Measurements from ENCODE around the gene SORCS2.

Gene SORCS2

GRCh38 chr4:7279902-7280301 lies 87.6 kb downstream of the SORCS2 start:
- DNase-seq (ENCODE audit: low spot score): no peak
- TF ChIP-seq CTCF (IDR thresholded peaks at IDR 0.05; ENCODE audit: extremely low read depth, missing control alignments): no peak

- no peak for DNase-seq (ENCODE audit: low spot score)
- TF ChIP-seq CTCF (IDR thresholded peaks at IDR 0.05; ENCODE audit: extremely low read depth, missing control alignments): no peak
These were observed 88.8 kb downstream of the SORCS2 start for GRCh38 chr4:7280926-7281690.

- no peak for DNase-seq (ENCODE audit: low spot score)
These were observed 89.6 kb downstream of the SORCS2 start for GRCh38 chr4:7281691-7282665.

DNA sequence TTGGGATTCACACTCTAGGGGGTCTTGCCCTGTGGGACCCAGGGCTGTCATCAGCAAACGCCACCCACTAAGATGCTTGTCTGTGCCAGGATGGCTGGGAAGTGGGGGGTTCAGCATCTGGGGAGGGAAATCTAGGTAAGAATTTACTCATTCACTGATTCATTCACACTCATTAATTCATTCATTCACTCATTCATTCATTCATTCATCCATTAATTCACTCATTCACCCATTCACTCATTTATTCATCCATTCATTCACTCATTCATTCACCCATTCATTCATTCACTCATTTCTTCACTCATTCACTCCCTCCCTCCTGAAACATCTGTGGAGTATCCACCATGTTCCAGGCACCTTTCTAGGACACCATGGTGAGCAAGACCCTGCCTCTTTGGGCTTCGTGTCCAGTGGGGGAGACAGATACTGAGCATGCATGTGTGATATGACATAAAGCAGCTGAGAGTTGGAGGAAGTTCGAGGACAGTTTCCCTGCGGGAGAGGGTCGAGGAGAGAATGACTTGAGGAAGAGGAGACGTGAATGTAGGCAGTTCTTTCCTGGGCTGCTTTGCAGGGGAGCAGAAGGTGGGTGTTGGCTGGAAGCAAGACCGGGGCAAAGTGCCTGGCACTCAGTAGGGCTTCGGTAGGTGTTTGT lies 90.6 kb downstream of the SORCS2 start:
- DNase-seq (ENCODE audit: low spot score): no peak
- no peak for TF ChIP-seq CTCF (IDR thresholded peaks at IDR 0.05; ENCODE audit: extremely low read depth, missing control alignments)

More at GRCh38 chr4:7281691-7282665, 89.6 kb downstream of the SORCS2 start:
- TF ChIP-seq CTCF (IDR thresholded peaks at IDR 0.05; ENCODE audit: extremely low read depth, missing control alignments): no peak

- TF ChIP-seq CTCF (IDR thresholded peaks at IDR 0.05; ENCODE audit: extremely low read depth, missing control alignments): no peak
- DNase-seq (ENCODE audit: low spot score): no peak
These were observed 93.1 kb downstream of the SORCS2 start for GRCh38 chr4:7285244-7286094.

- TF ChIP-seq CTCF (IDR thresholded peaks at IDR 0.05; ENCODE audit: extremely low read depth, missing control alignments): no peak
- DNase-seq (ENCODE audit: low spot score): no peak
These were observed 93.8 kb downstream of the SORCS2 start for GRCh38 chr4:7286170-7286569.

Data from GM20000 (cell line).